H1 (cell line): ENCODE data around the gene RYR3. TPM values are rescaled to one million over a fixed set of nuclear protein-coding genes. Genes with fewer than 3 reads are reported as not detected.

Experiments used
- E2F6 ChIP-seq: IDR thresholded peaks from 2 replicates; pipeline ENCODE4 v1.6.1; 2012; ENCODE audit warnings: inconsistent platforms
- EP300 ChIP-seq, 2 experiments: IDR thresholded peaks; 1 replicate in 1 of 2; 2 replicates in 1 of 2; pipeline ENCODE4 v1.6.1; 2011 to 2012; ENCODE audit warnings: low read depth in 2 of 2, low read length in 2 of 2, mild to moderate bottlenecking in 2 of 2, borderline replicate concordance in 1 of 2, inconsistent platforms in 1 of 2, moderate library complexity in 1 of 2
- KDM4A ChIP-seq: IDR thresholded peaks from one replicate; pipeline ENCODE4 v1.7.1; 2012; ENCODE audit warnings: low read depth, mild to moderate bottlenecking, moderate library complexity, low read length, inconsistent platforms; ENCODE audit not compliant: severe bottlenecking
- MAX ChIP-seq: IDR thresholded peaks from 2 replicates; pipeline ENCODE4 v1.6.1; 2012; ENCODE audit warnings: inconsistent platforms
- polyA plus RNA-seq, 7 experiments: library from polyadenylated mRNA; depleted of rRNA in 3 of 7; stranded (reverse) in 5 of 7; unstranded in 2 of 7; fragments of >200 nt in 5 of 7; fragments of 200-250 nt in 2 of 7; gene quantifications; 1 replicate in 5 of 7; 2 replicates in 1 of 7; 4 replicates in 1 of 7; pipeline versions ENCODE4 v1.2.1 to v1.2.3, GENCODE V29; 2011 to 2013; ENCODE audit warnings: missing spikeins in 2 of 7, mixed read lengths in 2 of 7
- total RNA-seq: library from RNA; stranded (reverse); fragmentation: NEBNext Ultra II Directional; extraction: Animal tissue kit (Norgen Biotek cat#: 25700); gene quantifications from 2 replicates; pipeline ENCODE4 v1.2.1, GENCODE V29; 2021

The RYR3 gene
- total and polyA plus RNA-seq, 2 of the 8 experiments (the other 6 are each of a cell fraction or from before 2014, with no cell fraction given) = 0.33 to 3.4 TPM

- TF ChIP-seq MAX (no peak), EP300 (IDR thresholded peaks at IDR 0.05; ENCODE audit: borderline replicate concordance in 1 of 2, low read depth in 2 of 2, low read length in 2 of 2) (no peak), KDM4A (no peak), E2F6 (no peak)
Observed at GRCh38 chr15:33903661-33904060, 592.9 kb downstream of the RYR3 start (continued).
